Neuronal stem cell (in vitro differentiated cells): Measurements from ENCODE around the gene ZNF142.
A peak's percentile ranks its signal among the peaks of the same experiment; 100 is the strongest.

Source experiments
- DNase-seq: peaks from one replicate; pipeline ENCODE4 v3.0.0-alpha.2; 2013; ENCODE audit warnings: low spot score
- H2AFZ ChIP-seq: one replicate; pipeline ENCODE4 v1.6.1; 2013; ENCODE audit warnings: mild to moderate bottlenecking, low read length, inconsistent platforms
- H2AK5ac ChIP-seq: 2 replicates; pipeline ENCODE4 v1.6.1; 2013; ENCODE audit warnings: low read depth, mild to moderate bottlenecking, inconsistent platforms, low read length, moderate library complexity, mixed read lengths
- H2BK120ac ChIP-seq: 2 replicates; pipeline ENCODE4 v1.6.1; 2013; ENCODE audit warnings: low read depth, mild to moderate bottlenecking, inconsistent platforms, low read length, moderate library complexity, mixed read lengths
- H2BK12ac ChIP-seq: one replicate; pipeline ENCODE4 v1.6.1; 2013; ENCODE audit warnings: low read length, inconsistent platforms
- H2BK15ac ChIP-seq: 2 replicates; pipeline ENCODE4 v1.6.1; 2013; ENCODE audit warnings: mild to moderate bottlenecking, low read length, inconsistent platforms, mixed read lengths
- H2BK5ac ChIP-seq: one replicate; pipeline ENCODE4 v1.6.1; 2013; ENCODE audit warnings: inconsistent platforms, mild to moderate bottlenecking, low read length, moderate library complexity
- H3K14ac ChIP-seq: one replicate; pipeline ENCODE4 v1.6.1; 2013; ENCODE audit warnings: low read length, inconsistent platforms
- H3K18ac ChIP-seq: 2 replicates; pipeline ENCODE4 v1.6.1; 2013; ENCODE audit warnings: low read length, inconsistent platforms
- H3K23ac ChIP-seq: 2 replicates; pipeline ENCODE4 v1.6.1; 2013; ENCODE audit warnings: low read depth, mild to moderate bottlenecking, mixed read lengths, low read length, inconsistent platforms; ENCODE audit not compliant: poor library complexity
- H3K27ac ChIP-seq: replicated peaks from 3 replicates; pipeline ENCODE4 v1.5.1; 2013; ENCODE audit warnings: low read length, inconsistent platforms
- H3K27me3 ChIP-seq, 3 experiments: 2 replicates each; pipeline ENCODE4 v1.6.1; 2013; ENCODE audit warnings: low read length in 3 of 3, mild to moderate bottlenecking in 2 of 3, inconsistent platforms in 1 of 3, low read depth in 1 of 3, mixed read lengths in 1 of 3, moderate library complexity in 1 of 3; ENCODE audit not compliant: control insufficient read depth in 3 of 3, insufficient read depth in 3 of 3
- H3K36me3 ChIP-seq, 2 donors: replicated peaks in 1 of 2; 2 replicates each; pipeline ENCODE4 v1.6.1; 2013; ENCODE audit warnings: low read length in 2 of 2; ENCODE audit not compliant: control insufficient read depth in 2 of 2, insufficient read depth in 2 of 2
- H3K4ac ChIP-seq: 2 replicates; pipeline ENCODE4 v1.6.1; 2013; ENCODE audit warnings: inconsistent platforms, mild to moderate bottlenecking, low read length, moderate library complexity
- H3K4me1 ChIP-seq, 2 donors: 1 replicate in 1 of 2; 2 replicates in 1 of 2; pipeline ENCODE4 v1.6.1; 2013; ENCODE audit warnings: low read length in 2 of 2, low read depth in 1 of 2; ENCODE audit not compliant: control insufficient read depth in 2 of 2, insufficient read depth in 1 of 2
- H3K4me2 ChIP-seq: one replicate; pipeline ENCODE4 v1.6.1; 2013; ENCODE audit warnings: mild to moderate bottlenecking, low read length, inconsistent platforms; ENCODE audit not compliant: insufficient read depth, poor library complexity, severe bottlenecking
- H3K4me3 ChIP-seq, 2 donors: 2 replicates each; pipeline ENCODE4 v1.5.1; 2013; ENCODE audit warnings: low read length in 2 of 2, mild to moderate bottlenecking in 2 of 2, inconsistent platforms in 1 of 2, moderate library complexity in 1 of 2
- H3K79me1 ChIP-seq: one replicate; pipeline ENCODE4 v1.6.1; 2013; ENCODE audit warnings: low read depth, mild to moderate bottlenecking, inconsistent platforms, low read length, moderate library complexity
- H3K9ac ChIP-seq: one replicate; pipeline ENCODE4 v1.6.1; 2013; ENCODE audit warnings: mild to moderate bottlenecking, low read depth, low read length, inconsistent platforms; ENCODE audit not compliant: poor library complexity
- H3K9me3 ChIP-seq, 2 donors: replicated peaks in 1 of 2; 2 replicates each; pipeline versions ENCODE3 to v1.6.1; 2013; ENCODE audit warnings: low read length in 2 of 2, mild to moderate bottlenecking in 2 of 2, inconsistent platforms in 1 of 2, low read depth in 1 of 2, mixed read lengths in 1 of 2, moderate library complexity in 1 of 2; ENCODE audit not compliant: control insufficient read depth in 2 of 2, insufficient read depth in 1 of 2
- H4K8ac ChIP-seq: one replicate; pipeline ENCODE4 v1.6.1; 2013; ENCODE audit warnings: low read depth, mild to moderate bottlenecking, inconsistent platforms, low read length, moderate library complexity
- H4K91ac ChIP-seq: one replicate; pipeline ENCODE4 v1.6.1; 2013; ENCODE audit warnings: low read length, low read depth, mild to moderate bottlenecking, inconsistent platforms; ENCODE audit not compliant: poor library complexity
- WGBS, 2 donors: extraction: QIAGEN DNeasy Blood & Tissue Kit; methylation state at CpG; one replicate each; pipeline ENCODE4 v1.1.7; 2013; ENCODE audit warnings: missing lambda C conversion rate in 2 of 2, mixed read lengths in 1 of 2; ENCODE audit not compliant: insufficient read length in 2 of 2, insufficient replicate concordance in 1 of 2; ENCODE audit errors: extremely low coverage in 2 of 2; 5-methylcytosine and 5-hydroxymethylcytosine counted together

ZNF142 gene

GRCh38 chr2:218671097-218671653 is 11.8 kb upstream of the ZNF142 start:
- H2BK120ac ChIP-seq, result no peak overlapping the region
- peak overlapping the region; percentile 88 for H2AFZ ChIP-seq
- H2BK5ac ChIP-seq, result no peak overlapping the region
- H3K27ac ChIP-seq, result no peak overlapping the region
- H3K79me1 ChIP-seq, result peaks cover 3% of the 10 kb centered on the region
- H3K9ac ChIP-seq, result peak overlapping the region; percentile 88
- no peak overlapping the region for H4K91ac ChIP-seq
- H3K4me3 ChIP-seq, result peak overlapping the region; percentile 93 to 95
- H4K8ac ChIP-seq, result no peak overlapping the region
- H3K27me3 ChIP-seq, result no peaks in the 10 kb centered on the region
- H3K14ac ChIP-seq, result no peak overlapping the region
- no peaks in the 10 kb centered on the region for H3K9me3 ChIP-seq
- H3K23ac ChIP-seq, result no peak overlapping the region
- peaks cover 15 to 48% of the 10 kb centered on the region in 2 donors for H3K36me3 ChIP-seq
- no peak overlapping the region for H3K18ac ChIP-seq
- H2BK15ac ChIP-seq, result no peak overlapping the region
- H3K4me1 ChIP-seq, result peaks cover 0 to 2% of the 10 kb centered on the region in 2 donors
- peak overlapping the region; percentile 74 for H3K4me2 ChIP-seq
- DNase-seq, result no peak
- no peak overlapping the region for H3K4ac ChIP-seq
- no peak overlapping the region for H2BK12ac ChIP-seq
- no CpG with 5 or more reads among the region's 12 CpGs for WGBS, 2 donors
- no peak overlapping the region for H2AK5ac ChIP-seq

DNA sequence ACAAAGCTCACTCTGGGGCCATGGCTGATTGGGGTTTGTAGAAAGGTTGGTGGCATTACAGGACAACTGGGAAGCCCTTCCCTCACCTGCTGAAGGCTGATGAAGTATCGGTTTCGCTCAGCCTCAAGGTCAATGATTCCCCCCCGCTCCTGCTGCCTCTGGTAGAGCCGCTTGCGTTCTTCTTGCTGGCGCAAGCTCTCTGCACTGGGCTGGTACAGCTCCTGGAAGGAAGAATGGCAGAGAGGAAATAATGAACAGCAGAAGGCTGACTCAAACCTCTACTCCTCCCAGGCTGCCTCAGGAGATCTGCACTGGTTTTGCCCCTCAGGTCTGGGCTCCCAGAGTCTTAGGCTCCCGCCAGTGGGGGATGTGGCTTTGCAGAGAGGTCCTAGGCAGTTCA is 5.2 kb upstream of the ZNF142 start:
- H3K36me3 ChIP-seq, result peaks cover 49 to 86% of the 10 kb centered on the region in 2 donors

DNA sequence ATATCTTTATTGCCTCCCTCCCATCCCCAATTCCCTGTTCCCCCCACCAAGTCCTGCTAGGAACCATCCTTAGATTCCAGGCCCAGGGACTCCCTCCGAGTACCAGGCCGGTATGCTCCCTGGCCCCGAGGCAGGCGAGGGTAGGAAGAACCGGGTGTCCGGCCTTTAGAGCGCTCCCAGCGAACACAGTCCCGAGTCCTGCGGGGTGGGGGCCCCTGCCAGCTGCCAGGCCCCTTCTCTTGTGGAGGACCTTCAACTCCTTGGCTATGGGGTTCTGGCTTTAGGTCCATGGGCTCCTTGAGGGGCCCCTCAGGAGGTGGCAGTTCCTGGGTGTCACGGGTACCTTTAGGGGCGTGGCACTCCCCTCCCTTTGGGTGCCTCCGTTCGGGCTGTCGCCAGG is 4.5 kb upstream of the ZNF142 start:
- Histone ChIP-seq H2BK5ac (no peak overlapping the region), H3K79me1 (peaks cover 1% of the 10 kb centered on the region), H2AFZ (no peak overlapping the region), H3K14ac (no peak overlapping the region), H3K4ac (no peak overlapping the region), H3K4me2 (no peak overlapping the region), H2BK120ac (no peak overlapping the region), H3K9me3 (no peaks in the 10 kb centered on the region), H3K4me3 (no peak overlapping the region), H2BK12ac (no peak overlapping the region), H3K36me3 (peaks cover 49 to 78% of the 10 kb centered on the region in 2 donors), H3K27me3 (no peaks in the 10 kb centered on the region), H3K18ac (no peak overlapping the region), H4K91ac (no peak overlapping the region), H2AK5ac (no peak overlapping the region), H3K9ac (no peak overlapping the region), H2BK15ac (no peak overlapping the region), H3K27ac (no peak overlapping the region), H3K23ac (no peak overlapping the region), H4K8ac (no peak overlapping the region), H3K4me1 (peaks cover 3 to 4% of the 10 kb centered on the region in 2 donors)
- DNase-seq, result no peak
- WGBS, 2 donors, result no CpG with 5 or more reads among the region's 15 CpGs

More for the DNA sequence above, 5.2 kb upstream of the ZNF142 start:
- Histone ChIP-seq H3K27me3 (no peaks in the 10 kb centered on the region), H3K14ac (no peak overlapping the region), H3K4ac (no peak overlapping the region), H2AK5ac (no peak overlapping the region), H2BK12ac (no peak overlapping the region), H3K23ac (no peak overlapping the region), H2BK120ac (no peak overlapping the region), H2AFZ (no peak overlapping the region), H3K9ac (no peak overlapping the region), H2BK5ac (no peak overlapping the region), H4K91ac (no peak overlapping the region), H2BK15ac (no peak overlapping the region), H3K79me1 (no peaks in the 10 kb centered on the region), H3K27ac (no peak overlapping the region), H3K4me1 (peaks cover 2 to 4% of the 10 kb centered on the region in 2 donors), H3K4me2 (no peak overlapping the region), H4K8ac (no peak overlapping the region), H3K9me3 (no peaks in the 10 kb centered on the region), H3K4me3 (no peak overlapping the region), H3K18ac (no peak overlapping the region)
- WGBS, 2 donors, result no CpG with 5 or more reads among the region's 7 CpGs
- DNase-seq, result no peak

- Histone ChIP-seq H3K14ac (no peak overlapping the region), H3K79me1 (peaks cover 4% of the 10 kb centered on the region), H3K23ac (no peak overlapping the region), H3K9me3 (no peaks in the 10 kb centered on the region), H3K4ac (no peak overlapping the region), H3K9ac (no peak overlapping the region), H3K18ac (no peak overlapping the region), H3K4me3 (no peak overlapping the region), H2BK12ac (no peak overlapping the region), H2BK120ac (no peak overlapping the region), H2BK15ac (no peak overlapping the region), H4K8ac (no peak overlapping the region), H2AFZ (no peak overlapping the region), H3K4me2 (no peak overlapping the region), H3K27me3 (no peaks in the 10 kb centered on the region), H3K4me1 (peaks cover 3 to 4% of the 10 kb centered on the region in 2 donors), H3K36me3 (peaks cover 47 to 73% of the 10 kb centered on the region in 2 donors), H2BK5ac (no peak overlapping the region), H2AK5ac (no peak overlapping the region), H3K27ac (no peak overlapping the region), H4K91ac (no peak overlapping the region)
- DNase-seq, result no peak
- no CpG with 5 or more reads among the region's 10 CpGs for WGBS, 2 donors
Observed at GRCh38 chr2:218662827-218663226, 3.4 kb upstream of the ZNF142 start.
